HCT116 (cell line): ENCODE measurements around the gene PHACTR4. TPM values are rescaled to one million over a fixed set of nuclear protein-coding genes. Genes with fewer than 3 reads are reported as not detected.

Experiments used
- ATAC-seq: fragments of 200-7000 bp; cut with Tn5 transposase; 2 replicates; pipeline ENCODE4 v1.9.1; 2020; ENCODE audit warnings: mild to moderate bottlenecking, moderate library complexity
- BruUV-seq: library from RNA; stranded (reverse); fragments of 400-500 nt; replicated peaks from 2 replicates; lab custom pipeline; 2021; lab: Mats Ljungman, UMichigan
- CTCF ChIA-PET: fragments of 300-600 bp; sonication (Branson Sonifier 250); formaldehyde crosslinking; loops from one replicate; lab custom pipeline; 2021; ENCODE audit warnings: antibody characterized with exemption; lab: Charles Lee
- POLR2A ChIA-PET: fragments of 300-600, 350-600 bp; sonication (Branson Sonifier 250); formaldehyde crosslinking; loops from one replicate; lab custom pipeline; 2021; ENCODE audit warnings: antibody characterized with exemption; lab: Charles Lee
- RAD21 ChIA-PET, 2 experiments: fragments of 300-600 bp; sonication (Branson Sonifier 250); formaldehyde crosslinking; loops; one replicate each; lab custom pipeline; 2023; ENCODE audit warnings: low total read pairs in 2 of 2; ENCODE audit not compliant: uncharacterized antibody in 2 of 2, unreplicated experiment in 2 of 2, low non-redundant PET in 1 of 2; lab: Charles Lee
- DNase-seq: peaks from one replicate; pipeline ENCODE4 v3.0.0-alpha.2; 2010; ENCODE audit warnings: low read depth, low spot score
- H2AFZ ChIP-seq: fragments of 200-600 bp; shearing (Covaris generic), sonication (generic); 2 replicates; pipeline ENCODE4 v1.6.1; 2017; ENCODE audit warnings: low read depth, mixed run types, mixed read lengths, antibody characterized with exemption, low read length; ENCODE audit not compliant: poor library complexity, severe bottlenecking
- H3K27ac ChIP-seq: 2 replicates; pipeline ENCODE4 v1.5.1; 2012; ENCODE audit warnings: low read depth, low read length
- H3K27me3 ChIP-seq: fragments of 200-600 bp; sonication (generic); 2 replicates; pipeline ENCODE4 v1.6.1; 2016; ENCODE audit warnings: mixed run types, low read length, mixed read lengths; ENCODE audit not compliant: insufficient read depth
- H3K36me3 ChIP-seq, 2 experiments: fragments of 200-500 bp in 1 of 2; fragments of 200-600 bp in 1 of 2; sonication (Bioruptor generic) in 1 of 2; sonication (generic) in 1 of 2; 2 replicates each; pipeline versions ENCODE4 v1.5.1 to v1.6.1; 2014 to 2016; ENCODE audit warnings: low read length in 2 of 2, inconsistent platforms in 1 of 2, mixed read lengths in 1 of 2, mixed run types in 1 of 2; ENCODE audit not compliant: insufficient read depth in 2 of 2, control insufficient read depth in 1 of 2
- H3K4me1 ChIP-seq, 2 experiments: fragments of 200-600 bp in 1 of 2; sonication (generic) in 1 of 2; 2 replicates each; pipeline versions ENCODE4 v1.5.1 to v1.6.1; 2012 to 2017; ENCODE audit warnings: low read length in 2 of 2, inconsistent platforms in 1 of 2, mild to moderate bottlenecking in 1 of 2, mixed read lengths in 1 of 2, mixed run types in 1 of 2, moderate library complexity in 1 of 2; ENCODE audit not compliant: insufficient read depth in 2 of 2, control insufficient read depth in 1 of 2
- H3K4me2 ChIP-seq: fragments of 200-600 bp; sonication (generic); 2 replicates; pipeline ENCODE4 v1.6.1; 2017; ENCODE audit warnings: mixed run types, low read length, mixed read lengths
- H3K4me3 ChIP-seq, 2 experiments: fragments of 200-600 bp in 1 of 2; sonication (generic) in 1 of 2; replicated peaks in 1 of 2; 2 replicates each; pipeline ENCODE4 v1.5.1; 2011 to 2016; ENCODE audit warnings: low read length in 2 of 2, control low read depth in 1 of 2, low read depth in 1 of 2, mild to moderate bottlenecking in 1 of 2, mixed read lengths in 1 of 2, mixed run types in 1 of 2
- H3K79me2 ChIP-seq: fragments of 200-600 bp; sonication (generic); 2 replicates; pipeline ENCODE4 v1.6.1; 2017; ENCODE audit warnings: mild to moderate bottlenecking, mixed run types, low read length, moderate library complexity, mixed read lengths; ENCODE audit not compliant: insufficient read depth
- H3K9ac ChIP-seq: fragments of 200-600 bp; sonication (generic); 2 replicates; pipeline ENCODE4 v1.6.1; 2016; ENCODE audit warnings: low read length, mixed read lengths
- H3K9me2 ChIP-seq: fragments of 200-600 bp; sonication (generic), shearing (Covaris generic); 2 replicates; pipeline ENCODE4 v1.6.1; 2017; ENCODE audit warnings: mixed run types, mild to moderate bottlenecking, moderate library complexity; ENCODE audit not compliant: insufficient read depth
- H3K9me3 ChIP-seq, 2 experiments: fragments of 200-500 bp in 1 of 2; fragments of 200-600 bp in 1 of 2; sonication (Bioruptor generic) in 1 of 2; sonication (generic) in 1 of 2; 2 replicates each; pipeline ENCODE4 v1.6.1; 2014 to 2017; ENCODE audit warnings: low read length in 2 of 2, mixed read lengths in 2 of 2, inconsistent platforms in 1 of 2, low read depth in 1 of 2, mild to moderate bottlenecking in 1 of 2, mixed run types in 1 of 2, moderate library complexity in 1 of 2; ENCODE audit not compliant: control insufficient read depth in 1 of 2, insufficient read depth in 1 of 2
- H4K20me1 ChIP-seq: fragments of 200-600 bp; sonication (generic), shearing (Covaris generic); 2 replicates; pipeline ENCODE4 v1.6.1; 2017; ENCODE audit warnings: mixed run types, mild to moderate bottlenecking, moderate library complexity; ENCODE audit not compliant: insufficient read depth
- ATF3 ChIP-seq: IDR thresholded peaks from 2 replicates; pipeline ENCODE4 v1.6.1; 2012
- CBX3 ChIP-seq: IDR thresholded peaks from 2 replicates; pipeline ENCODE4 v1.6.1; 2012; ENCODE audit warnings: low read depth
- CEBPB ChIP-seq: IDR thresholded peaks from 2 replicates; pipeline ENCODE4 v1.6.1; 2012; ENCODE audit warnings: low read depth
- CTCF ChIP-seq, 3 experiments: fragments of 200-600 bp in 1 of 3; sonication (generic) in 1 of 3; IDR thresholded peaks in 2 of 3; conservative IDR thresholded peaks in 1 of 3; 2 replicates each; pipeline ENCODE4 v1.5.1; 2012 to 2017; ENCODE audit warnings: low read depth in 2 of 3, low read length in 2 of 3, antibody characterized with exemption in 1 of 3, borderline replicate concordance in 1 of 3, control low read depth in 1 of 3, mild to moderate bottlenecking in 1 of 3, mixed read lengths in 1 of 3, mixed run types in 1 of 3, moderate library complexity in 1 of 3; ENCODE audit not compliant: insufficient read depth in 1 of 3
- ELF1 ChIP-seq: IDR thresholded peaks from 2 replicates; pipeline ENCODE4 v1.6.1; 2012; ENCODE audit warnings: low read depth, borderline replicate concordance
- EZH2 ChIP-seq: fragments of 200-600 bp; sonication (generic); IDR thresholded peaks from 2 replicates; pipeline ENCODE4 v1.6.1; 2017; ENCODE audit warnings: antibody characterized with exemption, mixed run types
- FOSL1 ChIP-seq: IDR thresholded peaks from 2 replicates; pipeline ENCODE4 v1.6.1; 2012; ENCODE audit warnings: low read depth
- JUND ChIP-seq: IDR thresholded peaks from 2 replicates; pipeline ENCODE4 v1.6.1; 2012
- MAX ChIP-seq: IDR thresholded peaks from 2 replicates; pipeline ENCODE4 v1.6.1; 2012
- POLR2AphosphoS5 ChIP-seq: IDR thresholded peaks from 2 replicates; pipeline ENCODE4 v1.6.1; 2011; ENCODE audit warnings: mild to moderate bottlenecking, low read depth, low read length, moderate library complexity
- RAD21 ChIP-seq: IDR thresholded peaks from 2 replicates; pipeline ENCODE4 v1.6.1; 2012; ENCODE audit warnings: low read depth, mild to moderate bottlenecking
- SP1 ChIP-seq: IDR thresholded peaks from 2 replicates; pipeline ENCODE4 v1.6.1; 2012; ENCODE audit warnings: low read depth
- SRF ChIP-seq: IDR thresholded peaks from 2 replicates; pipeline ENCODE4 v1.6.1; 2012; ENCODE audit warnings: low read depth
- TCF7L2 ChIP-seq: IDR thresholded peaks from 2 replicates; pipeline ENCODE4 v1.7.0; 2011; ENCODE audit warnings: borderline replicate concordance, inconsistent platforms; ENCODE audit not compliant: insufficient read depth, insufficient read length; ENCODE audit errors: extremely low read depth
- ZBTB33 ChIP-seq: IDR thresholded peaks from 2 replicates; pipeline ENCODE4 v1.6.1; 2011; ENCODE audit warnings: mild to moderate bottlenecking, low read length, moderate library complexity; ENCODE audit not compliant: insufficient replicate concordance; ENCODE audit errors: extremely low read depth
- ZFX ChIP-seq: fragments of 450-650 bp; IDR thresholded peaks from 2 replicates; pipeline ENCODE4 v1.6.1; 2017
- intact Hi-C: fragments of 100-400 bp; cut with micrococcal nuclease; formaldehyde crosslinking; loops from 2 replicates; pipeline ENCODE4 v1.10.0; 2022
- total RNA-seq: library from RNA; stranded (reverse); gene quantifications from one replicate; pipeline ENCODE4 v1.2.1, GENCODE V29; 2021; ENCODE audit not compliant: unreplicated experiment

The PHACTR4 gene
- total RNA-seq, 1 experiment from 2014 or later, result 36.0 TPM

GRCh38 chr1:28451011-28451410 is 81.5 kb downstream of the PHACTR4 start:
- no peaks in the 10 kb centered on the region for H3K36me3 ChIP-seq
- DNase-seq (no peak), ATAC-seq (no peak)
- ChIA-PET RAD21 (no interaction called here), POLR2A (interaction anchor here (0.7 kb wide), 1 partner anchor 155 kb away, joined by 3 read pairs; no protein-coding TSS in a partner anchor), CTCF (no interaction called here)
- no peak overlapping the region for H3K4me2 ChIP-seq
- no peak for TF ChIP-seq ZFX
- no peak for TF ChIP-seq CBX3
- no peak for TF ChIP-seq RAD21
- TF ChIP-seq ZBTB33, result no peak
- TF ChIP-seq ATF3, result no peak
- no peak for TF ChIP-seq TCF7L2
- TF ChIP-seq ELF1, result no peak
- no peak for TF ChIP-seq POLR2AphosphoS5
- no peak for TF ChIP-seq CTCF (IDR thresholded peaks at IDR 0.05 in 2 of 3, conservative IDR thresholded peaks at IDR 0.05 in 1 of 3; ENCODE audit: borderline replicate concordance in 1 of 3, insufficient read depth in 1 of 3, low read depth in 2 of 3, low read length in 2 of 3)
- no peak for TF ChIP-seq MAX
- TF ChIP-seq CEBPB, result no peak
- no peak for TF ChIP-seq SRF
- no peak for TF ChIP-seq JUND
- no peak for TF ChIP-seq EZH2
- TF ChIP-seq FOSL1, result no peak
- TF ChIP-seq SP1, result no peak
- no peak overlapping the region for H3K4me3 ChIP-seq
- no peaks in the 10 kb centered on the region for H3K27me3 ChIP-seq
- no peaks in the 10 kb centered on the region for H3K9me3 ChIP-seq
- H2AFZ ChIP-seq, result no peak overlapping the region
- no peaks in the 10 kb centered on the region for H4K20me1 ChIP-seq
- peaks cover 2 to 8% of the 10 kb centered on the region in 2 experiments; a peak in 1 of 4 replicates for H3K4me1 ChIP-seq
- intact Hi-C loops, result no loop called here
- BruUV-seq, result no TSS peak
- peaks cover 45% of the 10 kb centered on the region for H3K79me2 ChIP-seq
- H3K9ac ChIP-seq, result no peak overlapping the region
- H3K9me2 ChIP-seq, result no peaks in the 10 kb centered on the region
- no peak overlapping the region for H3K27ac ChIP-seq
